Epithelial cell of prostate (primary cell): ENCODE results near the gene CELF5.
"Not testable (repeated sequence)": the region's sequence is repeated elsewhere in the genome, so short reads cannot be mapped to it uniquely, and the experiment has no call there.

ENCODE experiments used
- DNase-seq: peaks from one replicate; pipeline ENCODE4 v3.0.0-alpha.2; 2011; ENCODE audit warnings: low read depth, low spot score
- H3K27ac ChIP-seq: fragments of 450-650 bp; 2 replicates; pipeline ENCODE4 v1.5.1; 2017; ENCODE audit warnings: mild to moderate bottlenecking

CELF5 gene

GRCh38 chr19:3234800-3235199 is 10.3 kb downstream of the CELF5 start:
- no peak for DNase-seq
- no peak overlapping the region for H3K27ac ChIP-seq

- DNase-seq, result not testable (repeated sequence)
These were observed 11.1 kb downstream of the CELF5 start for GRCh38 chr19:3235604-3236003.

GRCh38 chr19:3236272-3236671 is 11.8 kb downstream of the CELF5 start:
- H3K27ac ChIP-seq, result no peak overlapping the region
- DNase-seq, result no peak

More at GRCh38 chr19:3235604-3236003, 11.1 kb downstream of the CELF5 start:
- H3K27ac ChIP-seq, result not testable (repeated sequence)

- H3K27ac ChIP-seq, result no peak overlapping the region
- DNase-seq, result no peak
These were observed 13.7 kb downstream of the CELF5 start for GRCh38 chr19:3238066-3238561.

- no peak for DNase-seq
These were observed 14.9 kb downstream of the CELF5 start for GRCh38 chr19:3239367-3239766.

GRCh38 chr19:3243819-3244700 is 19.6 kb downstream of the CELF5 start:
- H3K27ac ChIP-seq, result no peak overlapping the region
- DNase-seq, result peak; percentile 3

More at GRCh38 chr19:3239367-3239766, 14.9 kb downstream of the CELF5 start:
- no peak overlapping the region for H3K27ac ChIP-seq

GRCh38 chr19:3245050-3245449 is 20.6 kb downstream of the CELF5 start:
- no peak for DNase-seq
- no peak overlapping the region for H3K27ac ChIP-seq

GRCh38 chr19:3248728-3249326 is 24.4 kb downstream of the CELF5 start:
- DNase-seq, result no peak
- no peak overlapping the region for H3K27ac ChIP-seq

GRCh38 chr19:3249408-3249807 is 24.9 kb downstream of the CELF5 start:
- no peak overlapping the region for H3K27ac ChIP-seq
- DNase-seq, result no peak

- DNase-seq, result no peak
- H3K27ac ChIP-seq, result no peak overlapping the region
These were observed 26.2 kb downstream of the CELF5 start for GRCh38 chr19:3250675-3251074.

- H3K27ac ChIP-seq, result no peak overlapping the region
- no peak for DNase-seq
These were observed 26.8 kb downstream of the CELF5 start for GRCh38 chr19:3251229-3251628.

GRCh38 chr19:3252650-3253049 is 28.2 kb downstream of the CELF5 start:
- no peak for DNase-seq
- H3K27ac ChIP-seq, result no peak overlapping the region

GRCh38 chr19:3253270-3253669 is 28.8 kb downstream of the CELF5 start:
- H3K27ac ChIP-seq, result no peak overlapping the region
- no peak for DNase-seq

- H3K27ac ChIP-seq, result no peak overlapping the region
- no peak for DNase-seq
These were observed 30.1 kb downstream of the CELF5 start for GRCh38 chr19:3254520-3254919.

- no peak for DNase-seq
- H3K27ac ChIP-seq, result no peak overlapping the region
These were observed 32.6 kb downstream of the CELF5 start for GRCh38 chr19:3257071-3257470.

- H3K27ac ChIP-seq, result no peak overlapping the region
- DNase-seq, result no peak
These were observed 37.9 kb downstream of the CELF5 start for GRCh38 chr19:3262362-3262761.

- no peak for DNase-seq
- no peak overlapping the region for H3K27ac ChIP-seq
These were observed 39.4 kb downstream of the CELF5 start for GRCh38 chr19:3263866-3264265.

- DNase-seq, result no peak
- H3K27ac ChIP-seq, result no peak overlapping the region
These were observed 41.0 kb downstream of the CELF5 start for GRCh38 chr19:3265432-3265831.

GRCh38 chr19:3266092-3266693 is 41.7 kb downstream of the CELF5 start:
- DNase-seq, result no peak
- no peak overlapping the region for H3K27ac ChIP-seq

GRCh38 chr19:3266792-3267514 is 42.5 kb downstream of the CELF5 start:
- no peak for DNase-seq

More at GRCh38 chr19:3266792-3267514, 42.5 kb downstream of the CELF5 start:
- H3K27ac ChIP-seq, result no peak overlapping the region
